GM12865 (cell line): ENCODE data around the gene HMGCL.
"Not testable (repeated sequence)": the region's sequence is repeated elsewhere in the genome, so short reads cannot be mapped to it uniquely, and the experiment has no call there.

Source experiments
- DNase-seq: peaks from one replicate; pipeline ENCODE4 v3.0.0; 2010; ENCODE audit warnings: low read depth
- H3K4me3 ChIP-seq: 2 replicates; pipeline ENCODE4 v1.5.1; 2011; ENCODE audit warnings: mild to moderate bottlenecking, low read depth, low read length, control low read depth
- CTCF ChIP-seq: IDR thresholded peaks from 2 replicates; pipeline ENCODE4 v1.5.1; 2011; ENCODE audit warnings: low read length, control low read depth, low read depth, inconsistent platforms; ENCODE audit not compliant: insufficient read depth; ENCODE audit errors: missing control alignments

The HMGCL gene

GRCh38 chr1:23784846-23785245, 40.4 kb downstream of the HMGCL start:
- no peak overlapping the region for H3K4me3 ChIP-seq
- DNase-seq, result no peak
- no peak for TF ChIP-seq CTCF

DNA sequence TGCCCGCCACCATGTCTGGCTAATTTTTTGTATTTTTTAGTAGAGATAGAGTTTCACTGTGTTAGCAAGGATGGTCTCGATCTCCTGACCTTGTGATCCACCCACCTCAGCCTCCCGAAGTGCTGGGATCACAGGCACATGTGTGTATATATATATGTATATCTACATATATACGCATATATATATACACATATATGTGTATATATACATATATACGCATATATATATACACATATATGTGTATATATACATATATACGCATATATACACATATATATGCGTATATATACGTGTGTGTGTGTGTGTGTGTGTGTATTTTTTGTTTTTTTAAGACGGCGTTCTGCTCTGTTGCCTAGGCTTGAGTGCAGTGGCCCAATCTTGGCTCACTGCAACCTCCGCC, 42.1 kb downstream of the HMGCL start:
- not testable (repeated sequence) for H3K4me3 ChIP-seq, DNase-seq

- H3K4me3 ChIP-seq, result no peak overlapping the region
- DNase-seq, result no peak
- TF ChIP-seq CTCF, result no peak
These were observed 45.3 kb downstream of the HMGCL start for GRCh38 chr1:23779826-23780371.

DNA sequence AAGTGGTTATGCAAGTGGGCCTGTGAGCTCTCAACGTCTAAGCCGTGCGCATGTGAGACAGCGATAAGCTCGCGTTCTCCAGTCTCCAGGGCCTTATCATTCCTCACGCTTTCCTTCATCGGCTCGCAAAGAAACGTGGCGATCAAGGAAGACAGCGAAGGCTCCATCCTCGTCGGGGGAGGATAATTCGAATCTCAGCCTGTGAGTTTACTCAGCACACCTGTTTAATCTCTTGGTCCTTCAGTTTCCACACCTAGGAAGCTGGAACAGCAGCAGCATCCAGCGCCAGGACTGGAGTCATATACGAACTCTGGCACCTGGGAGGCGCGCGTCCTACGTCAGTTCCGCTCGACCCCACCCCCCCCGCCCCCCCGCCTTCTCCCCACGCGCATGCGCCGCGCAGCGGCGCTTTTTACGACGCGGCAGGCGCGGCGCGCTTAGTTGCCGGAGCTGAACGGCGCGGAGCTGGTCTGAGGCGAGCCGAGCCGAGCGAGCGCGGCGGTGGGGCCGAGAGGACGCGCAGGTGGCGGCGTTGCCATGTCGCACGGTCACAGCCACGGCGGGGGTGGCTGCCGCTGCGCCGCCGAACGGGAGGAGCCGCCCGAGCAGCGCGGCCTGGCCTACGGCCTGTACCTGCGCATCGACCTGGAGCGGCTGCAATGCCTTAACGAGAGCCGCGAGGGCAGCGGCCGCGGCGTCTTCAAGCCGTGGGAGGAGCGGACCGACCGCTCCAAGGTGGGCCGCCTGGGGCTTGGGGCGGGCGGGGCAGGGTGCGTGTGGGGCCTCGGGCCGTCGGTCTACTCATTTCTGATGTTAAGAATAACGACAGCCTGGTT, 47.0 kb downstream of the HMGCL start, which contains the start of gene PITHD1:
Gene PITHD1 (plus strand): TSS at position 440 of the 836 bp plus-strand sequence. CDS start 98 bp downstream, at position 538.
- TF ChIP-seq CTCF, result no peak
- peak; percentile 93 for DNase-seq
- peak within 1 kb of the TSS; percentile 94 for H3K4me3 ChIP-seq

GRCh38 chr1:23776217-23776616, 49.0 kb downstream of the HMGCL start:
- TF ChIP-seq CTCF, result no peak
- DNase-seq, result no peak
- H3K4me3 ChIP-seq, result no peak overlapping the region

DNA sequence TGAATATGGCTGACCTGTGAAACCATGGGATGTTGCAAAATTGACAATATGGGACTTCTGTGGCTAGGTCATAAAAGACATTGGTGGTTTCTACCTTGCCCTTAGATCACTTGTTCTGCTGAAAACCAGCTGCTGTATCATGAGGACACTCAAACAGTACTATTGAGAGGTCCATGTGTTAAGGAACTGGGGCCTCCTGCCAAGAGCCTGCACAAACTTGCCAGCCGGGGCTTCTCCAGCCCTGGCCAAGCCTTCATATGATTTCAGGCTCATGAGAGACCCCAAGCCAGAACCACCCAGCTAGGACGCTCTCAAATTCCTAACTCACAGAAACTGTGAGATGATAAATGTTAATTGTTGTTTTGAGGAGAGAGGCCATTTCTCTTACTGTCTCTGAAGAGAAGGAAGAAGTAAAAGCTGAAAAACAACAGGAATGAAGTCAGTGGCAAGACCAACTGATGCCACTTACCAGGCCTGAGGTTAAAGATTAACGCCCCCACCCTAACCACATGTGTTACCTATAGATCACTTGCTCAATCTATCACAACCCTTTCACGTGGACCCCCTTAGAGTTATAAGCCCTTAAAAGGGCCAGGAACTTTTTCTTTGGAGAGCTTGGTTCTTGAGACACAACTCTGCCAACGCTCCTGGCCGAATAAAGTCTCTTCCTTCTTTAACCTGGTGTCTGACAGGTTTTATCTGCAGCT, 50.9 kb downstream of the HMGCL start:
- no peak overlapping the region for H3K4me3 ChIP-seq
- TF ChIP-seq CTCF, result no peak
- no peak for DNase-seq

GRCh38 chr1:23772854-23773242, 52.4 kb downstream of the HMGCL start:
- no peak for DNase-seq
- H3K4me3 ChIP-seq, result no peak overlapping the region
- no peak for TF ChIP-seq CTCF
